Colonic mucosa (tissue), 4 donors: ENCODE data around the gene CFAP97D2. TPM values are rescaled to one million over a fixed set of nuclear protein-coding genes. Genes with fewer than 3 reads are reported as not detected.
A peak's percentile ranks its signal among the peaks of the same experiment; 100 is the strongest.
"Not testable (repeated sequence)": the region's sequence is repeated elsewhere in the genome, so short reads cannot be mapped to it uniquely, and the experiment has no call there.

Source experiments
- DNase-seq: peaks from one replicate; pipeline ENCODE4 v3.0.0-alpha.2; 2020
- H3K27ac ChIP-seq: fragments of 200-600 bp; one replicate; pipeline ENCODE4 v1.8.0; 2021
- H3K27me3 ChIP-seq: fragments of 200-600 bp; one replicate; pipeline ENCODE4 v1.8.0; 2021
- H3K36me3 ChIP-seq: fragments of 200-600 bp; one replicate; pipeline ENCODE4 v1.8.0; 2021
- H3K4me1 ChIP-seq: fragments of 200-600 bp; one replicate; pipeline ENCODE4 v1.8.0; 2021; ENCODE audit warnings: mild to moderate bottlenecking
- H3K4me3 ChIP-seq: fragments of 200-600 bp; one replicate; pipeline ENCODE4 v1.8.0; 2021
- H3K9ac ChIP-seq, 2 donors: one replicate each; pipeline ENCODE4 v1.7.0; 2013; ENCODE audit warnings: control low read depth in 2 of 2, low read depth in 2 of 2, low read length in 2 of 2
- H3K9me3 ChIP-seq: fragments of 200-600 bp; one replicate; pipeline ENCODE4 v1.8.0; 2021
- intact Hi-C: fragments of 100-400 bp; cut with DNase I; formaldehyde crosslinking; loops from one replicate; pipeline ENCODE4 v1.14.1; 2022
- total RNA-seq, 2 donors: library from RNA; stranded (reverse); fragmentation: NEBNext Ultra II Directional in 1 of 2; extraction: Animal tissue kit (Norgen Biotek cat#: 25700) in 1 of 2; gene quantifications; one replicate each; pipeline ENCODE4 v1.2.1, GENCODE V29; 2021
- TF ChIP-seq, protein P1 (sequence below): fragments of 200-600 bp; IDR thresholded peaks from one replicate; pipeline ENCODE4 v1.8.0; 2022; ENCODE audit warnings: antibody characterized with exemption, mild to moderate bottlenecking
- donor health status: healthy.
- donor health status: DM: no; HTN: no; CAD: no.
- donor health status: DM: no; HTN: no; CAD: no.

CFAP97D2 gene
- total RNA-seq, 2 donors from 2014 or later = not detected

DNA sequence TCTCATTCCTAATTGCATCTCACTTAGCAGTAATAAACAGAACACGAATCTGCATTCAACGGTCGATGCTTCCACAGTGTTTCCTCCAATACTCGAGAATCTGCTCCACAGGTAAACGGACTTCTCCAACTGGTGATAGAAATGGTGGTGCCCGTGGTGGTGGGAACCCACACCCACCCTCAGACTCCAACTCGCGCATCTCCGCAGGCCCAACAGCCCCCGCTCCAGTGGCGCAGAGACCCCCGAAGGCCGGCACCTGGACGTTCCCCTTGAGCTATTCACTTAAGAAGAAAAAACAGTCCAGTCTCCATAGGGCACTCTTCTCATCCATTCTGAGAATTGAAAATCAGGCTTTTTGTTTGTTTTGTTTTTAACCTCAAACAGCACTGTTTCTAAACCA is 32.9 kb upstream of the CFAP97D2 start:
- H3K9ac ChIP-seq = no peak overlapping the region
- no peak for DNase-seq
- no peaks in the 10 kb centered on the region for H3K9me3 ChIP-seq
- TF ChIP-seq, protein P1, sequence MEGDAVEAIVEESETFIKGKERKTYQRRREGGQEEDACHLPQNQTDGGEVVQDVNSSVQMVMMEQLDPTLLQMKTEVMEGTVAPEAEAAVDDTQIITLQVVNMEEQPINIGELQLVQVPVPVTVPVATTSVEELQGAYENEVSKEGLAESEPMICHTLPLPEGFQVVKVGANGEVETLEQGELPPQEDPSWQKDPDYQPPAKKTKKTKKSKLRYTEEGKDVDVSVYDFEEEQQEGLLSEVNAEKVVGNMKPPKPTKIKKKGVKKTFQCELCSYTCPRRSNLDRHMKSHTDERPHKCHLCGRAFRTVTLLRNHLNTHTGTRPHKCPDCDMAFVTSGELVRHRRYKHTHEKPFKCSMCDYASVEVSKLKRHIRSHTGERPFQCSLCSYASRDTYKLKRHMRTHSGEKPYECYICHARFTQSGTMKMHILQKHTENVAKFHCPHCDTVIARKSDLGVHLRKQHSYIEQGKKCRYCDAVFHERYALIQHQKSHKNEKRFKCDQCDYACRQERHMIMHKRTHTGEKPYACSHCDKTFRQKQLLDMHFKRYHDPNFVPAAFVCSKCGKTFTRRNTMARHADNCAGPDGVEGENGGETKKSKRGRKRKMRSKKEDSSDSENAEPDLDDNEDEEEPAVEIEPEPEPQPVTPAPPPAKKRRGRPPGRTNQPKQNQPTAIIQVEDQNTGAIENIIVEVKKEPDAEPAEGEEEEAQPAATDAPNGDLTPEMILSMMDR = no peak
- H3K27ac ChIP-seq = no peak overlapping the region
- no peaks in the 10 kb centered on the region for H3K36me3 ChIP-seq
- no peaks in the 10 kb centered on the region for H3K27me3 ChIP-seq
- H3K4me1 ChIP-seq = peaks cover 11% of the 10 kb centered on the region
- no peak overlapping the region for H3K4me3 ChIP-seq
- intact Hi-C loops = no loop called here

DNA sequence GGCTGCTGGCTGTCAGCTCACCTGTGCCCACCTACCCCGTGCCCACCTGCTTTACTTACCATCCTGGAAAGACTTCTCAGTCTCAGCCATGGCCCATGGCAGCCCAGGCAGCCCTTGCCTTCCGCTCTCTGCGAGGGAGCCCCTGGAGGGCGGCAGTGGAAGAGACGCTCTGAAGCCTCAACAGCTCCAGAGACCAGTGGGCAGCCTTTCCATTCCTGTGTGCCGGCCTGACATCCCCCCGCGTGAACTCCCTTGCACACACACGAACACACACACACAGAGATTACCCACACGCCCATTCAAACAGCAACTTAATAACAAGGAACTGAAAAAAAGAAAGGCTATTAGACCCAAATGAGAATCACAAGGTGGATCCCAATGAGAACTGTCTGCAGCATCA is 32.4 kb upstream of the CFAP97D2 start:
- Histone ChIP-seq H3K27ac (no peak overlapping the region), H3K9ac (no peak overlapping the region), H3K9me3 (no peaks in the 10 kb centered on the region), H3K36me3 (no peaks in the 10 kb centered on the region), H3K27me3 (no peaks in the 10 kb centered on the region), H3K4me1 (peaks cover 11% of the 10 kb centered on the region), H3K4me3 (no peak overlapping the region)
- intact Hi-C loops = no loop called here
- TF ChIP-seq, protein P1 = no peak
- DNase-seq = no peak

DNA sequence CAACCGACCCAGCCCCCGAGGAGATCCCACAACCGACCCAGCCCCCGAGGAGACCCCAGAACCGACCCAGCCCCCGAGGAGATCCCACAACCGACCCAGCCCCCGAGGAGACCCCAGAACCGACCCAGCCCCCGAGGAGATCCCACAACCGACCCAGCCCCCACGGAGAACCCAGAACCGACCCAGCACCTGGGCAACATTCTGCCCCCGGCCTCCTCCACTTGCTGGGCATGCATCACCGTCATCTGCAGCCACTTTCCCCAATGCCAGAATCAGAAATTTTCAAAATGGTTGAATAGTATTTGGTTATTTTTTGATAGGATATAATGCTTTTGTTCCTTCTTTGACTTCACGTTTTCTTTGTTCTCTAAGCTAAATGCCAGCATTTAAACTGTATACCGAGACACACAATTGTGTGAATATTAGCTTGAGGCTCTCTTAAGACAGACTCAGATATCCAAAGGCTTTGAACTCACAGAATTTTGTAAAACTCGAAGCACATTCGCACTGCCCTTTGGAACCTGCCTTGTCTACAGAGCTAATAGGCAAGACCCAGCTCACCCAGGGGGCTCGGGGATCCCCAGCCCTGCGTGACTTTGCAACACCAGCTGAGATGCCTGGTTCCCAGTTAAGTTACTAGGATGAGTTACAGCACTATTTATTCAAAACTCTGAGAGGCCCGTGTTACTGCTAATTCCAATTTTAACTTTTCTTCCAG is 31.1 kb upstream of the CFAP97D2 start:
- TF ChIP-seq, protein P1 = no peak

DNA sequence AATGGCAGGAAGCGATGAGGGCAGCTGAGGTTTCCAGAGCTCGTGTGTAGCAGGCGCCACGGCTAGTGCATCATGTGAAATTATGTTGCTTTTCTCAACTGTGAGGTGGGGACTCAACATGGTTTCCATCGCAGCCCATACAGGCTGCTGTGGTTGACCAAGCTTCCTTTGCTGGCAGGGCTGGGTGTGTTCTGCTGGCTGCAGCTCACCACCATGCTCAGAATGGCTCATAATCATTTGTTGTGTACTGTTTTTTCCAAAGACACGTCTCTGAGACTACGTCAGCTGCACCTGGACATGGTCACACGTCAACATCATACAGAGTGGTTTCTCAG is 30.6 kb upstream of the CFAP97D2 start:
- intact Hi-C loops = no loop called here

More for the DNA sequence above, 31.1 kb upstream of the CFAP97D2 start:
- Histone ChIP-seq H3K9me3 (no peaks in the 10 kb centered on the region), H3K27me3 (no peaks in the 10 kb centered on the region), H3K36me3 (no peaks in the 10 kb centered on the region), H3K4me1 (peaks cover 4% of the 10 kb centered on the region), H3K4me3 (no peak overlapping the region), H3K27ac (no peak overlapping the region), H3K9ac (no peak overlapping the region)
- intact Hi-C loops = no loop called here
- DNase-seq = no peak

DNA sequence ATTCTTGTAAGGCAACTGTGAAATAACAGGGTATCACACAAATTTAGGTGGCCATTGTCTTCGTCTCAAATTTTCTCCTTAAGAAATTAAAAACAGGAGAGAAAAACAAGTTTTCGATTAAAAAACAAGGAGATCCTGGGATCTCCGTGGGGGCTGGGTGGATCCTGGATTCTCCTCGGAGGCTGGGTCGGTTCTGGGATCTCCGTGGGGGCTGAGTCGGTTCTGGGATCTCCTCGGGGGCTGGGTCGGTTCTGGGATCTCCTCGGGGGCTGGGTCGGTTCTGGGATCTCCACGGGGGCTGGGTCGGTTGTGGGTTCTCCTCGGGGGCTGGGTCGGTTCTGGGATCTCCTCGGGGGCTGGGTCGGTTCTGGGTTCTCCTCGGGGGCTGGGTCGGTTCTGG is 30.2 kb upstream of the CFAP97D2 start:
- H3K27ac ChIP-seq, H3K36me3 ChIP-seq, H3K4me3 ChIP-seq, DNase-seq, H3K9me3 ChIP-seq, H3K27me3 ChIP-seq, H3K4me1 ChIP-seq, intact Hi-C loops, H3K9ac ChIP-seq: not testable (repeated sequence)

More for the DNA sequence above, 30.6 kb upstream of the CFAP97D2 start:
- H3K36me3 ChIP-seq = no peaks in the 10 kb centered on the region
- TF ChIP-seq, protein P1 = no peak
- DNase-seq = peak; percentile 35
- H3K4me3 ChIP-seq = no peak overlapping the region
- no peaks in the 10 kb centered on the region for H3K9me3 ChIP-seq
- H3K27ac ChIP-seq = no peak overlapping the region
- no peaks in the 10 kb centered on the region for H3K27me3 ChIP-seq
- H3K4me1 ChIP-seq = no peaks in the 10 kb centered on the region
- H3K9ac ChIP-seq = no peak overlapping the region
